ENCODE data around the gene MIP. TPM values are rescaled to one million over a fixed set of nuclear protein-coding genes. Genes with fewer than 3 reads are reported as not detected.
"Not testable (repeated sequence)": the region's sequence is repeated elsewhere in the genome, so short reads cannot be mapped to it uniquely, and the experiment has no call there.

The MIP gene
- not detected for total RNA-seq
- long read RNA-seq, donor 1, result 0 reads
- long read RNA-seq, donor 2, result 0 reads

DNA sequence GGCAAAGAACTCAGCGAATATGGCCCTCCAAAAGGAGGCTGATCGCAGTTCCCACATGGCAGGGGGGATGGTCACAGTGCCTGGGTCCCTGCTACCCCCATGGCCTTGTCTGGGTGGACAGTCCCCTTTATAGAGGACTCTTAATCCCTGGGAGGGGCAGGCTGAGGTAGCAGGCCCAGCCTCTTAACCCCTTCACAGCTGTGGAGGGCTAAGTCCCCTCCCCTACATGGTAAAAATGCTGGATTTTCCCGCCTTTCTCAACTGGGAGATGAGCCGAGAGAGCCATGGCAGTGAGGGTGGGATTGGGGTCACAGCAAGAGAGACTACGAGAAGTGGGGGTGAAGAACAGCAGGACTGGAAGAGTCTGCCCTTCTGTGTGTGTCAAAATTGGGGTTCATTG, at the start of gene MIP:
MIP (minus strand) TSS at position 101 of the 400 bp plus-strand sequence; CDS start at position 57, 44 bp downstream.
- intact Hi-C loops (cut with DNase I), result loop anchor here in 1 of 2 donors (10.0 kb wide), 1 partner anchor 100 kb away; no protein-coding TSS in a partner anchor
- no peak for DNase-seq (ENCODE audit: low spot score)

DNA sequence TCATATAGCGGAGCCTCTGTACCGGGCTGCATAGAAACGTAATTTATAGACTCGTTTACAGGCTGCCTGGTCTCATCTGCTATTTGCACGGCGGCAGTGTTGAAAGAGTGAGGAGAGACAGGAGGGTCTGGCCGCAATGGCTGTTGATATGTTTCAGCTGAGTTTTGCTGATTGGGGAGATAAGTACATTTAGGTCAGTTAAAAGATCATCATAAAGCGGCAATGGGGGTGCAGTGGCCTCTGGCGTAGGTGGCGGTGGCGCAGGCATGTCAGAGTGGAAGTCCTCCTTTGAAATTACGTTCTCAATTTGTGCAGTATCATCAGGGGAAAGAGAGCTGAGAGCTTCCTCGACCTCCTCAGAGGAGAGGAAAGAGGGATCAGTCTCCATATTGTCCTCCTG, 45.4 kb upstream of the MIP start:
- DNase-seq (ENCODE audit: low spot score); intact Hi-C loops (cut with DNase I): not testable (repeated sequence)

DNA sequence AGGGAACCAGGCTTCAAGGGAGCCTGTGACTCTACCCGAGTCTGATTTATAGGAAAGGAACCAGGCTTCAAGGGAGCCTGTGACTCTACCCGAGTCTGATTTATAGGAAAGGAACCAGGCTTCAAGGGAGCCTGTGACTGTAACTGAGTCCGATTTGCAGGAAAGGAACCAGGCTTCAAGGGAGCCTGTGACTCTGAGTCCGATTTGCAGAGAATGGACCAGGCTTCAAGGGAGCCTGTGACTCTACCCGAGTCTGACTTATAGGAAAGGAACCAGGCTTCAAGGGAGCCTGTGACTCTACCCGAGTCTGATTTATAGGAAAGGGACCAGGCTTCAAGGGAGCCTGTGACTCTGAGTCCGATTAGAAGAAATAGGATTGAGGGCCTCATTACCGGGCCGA, 45.0 kb upstream of the MIP start:
- DNase-seq (ENCODE audit: low spot score); intact Hi-C loops (cut with DNase I): not testable (repeated sequence)

DNA sequence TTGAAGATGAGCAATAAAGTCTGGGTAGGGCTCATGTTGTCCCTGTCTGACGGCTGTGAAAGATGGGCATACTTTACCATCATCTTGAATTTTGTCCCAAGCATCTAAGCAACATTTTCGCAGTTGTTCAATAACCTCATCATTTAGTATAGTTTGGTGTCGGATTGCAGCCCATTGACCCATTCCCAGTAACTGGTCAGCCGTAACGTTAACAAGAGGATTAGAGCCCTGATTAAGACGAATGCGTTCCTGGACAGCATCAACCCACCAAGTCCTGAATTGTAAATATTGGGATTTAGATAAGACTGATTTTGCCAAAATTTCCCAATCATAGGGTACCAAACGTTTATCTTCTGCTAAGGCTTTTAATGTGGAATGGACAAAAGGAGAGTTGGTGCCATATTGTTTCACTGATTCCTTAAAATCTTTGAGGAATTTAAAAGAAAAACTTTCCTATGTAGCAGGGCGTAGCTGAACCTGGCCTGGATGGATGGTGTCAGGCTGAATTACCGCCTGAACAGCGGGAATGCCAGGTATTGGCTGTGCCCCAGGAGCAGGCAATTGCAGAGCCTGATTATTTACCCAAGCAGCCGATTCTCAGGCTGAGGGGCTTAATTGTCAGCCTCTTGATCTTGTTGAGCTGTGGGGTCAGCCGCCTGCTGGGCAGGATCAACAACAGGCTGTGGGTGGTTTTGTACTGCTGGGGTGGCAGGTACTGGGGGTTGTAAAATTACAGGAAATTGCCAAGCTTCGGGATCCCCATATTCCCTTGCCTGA, 43.9 kb upstream of the MIP start:
- DNase-seq (ENCODE audit: low spot score); intact Hi-C loops (cut with DNase I): not testable (repeated sequence)

DNA sequence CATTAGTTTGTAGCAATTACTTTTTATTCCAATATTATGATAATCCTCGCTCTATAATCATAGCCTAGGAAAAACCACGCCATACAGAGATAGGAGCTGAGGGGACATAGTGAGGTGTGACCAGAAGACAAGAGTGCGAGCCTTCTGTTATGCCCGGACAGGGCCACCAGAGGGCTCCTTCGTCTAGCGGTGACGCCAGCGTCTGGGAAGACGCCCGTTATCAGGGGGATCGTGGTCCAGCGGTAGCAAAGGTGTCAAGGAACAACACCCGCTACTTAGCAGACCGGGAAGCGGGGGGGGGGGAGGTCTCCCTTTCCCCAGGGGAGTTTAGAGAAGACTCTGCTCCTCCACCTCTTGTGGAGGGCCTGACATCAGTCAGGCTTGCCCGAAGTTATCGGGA, 42.2 kb upstream of the MIP start:
- peak; percentile 85 for DNase-seq (ENCODE audit: low spot score)
- intact Hi-C loops (cut with DNase I), result not testable (repeated sequence)

DNA sequence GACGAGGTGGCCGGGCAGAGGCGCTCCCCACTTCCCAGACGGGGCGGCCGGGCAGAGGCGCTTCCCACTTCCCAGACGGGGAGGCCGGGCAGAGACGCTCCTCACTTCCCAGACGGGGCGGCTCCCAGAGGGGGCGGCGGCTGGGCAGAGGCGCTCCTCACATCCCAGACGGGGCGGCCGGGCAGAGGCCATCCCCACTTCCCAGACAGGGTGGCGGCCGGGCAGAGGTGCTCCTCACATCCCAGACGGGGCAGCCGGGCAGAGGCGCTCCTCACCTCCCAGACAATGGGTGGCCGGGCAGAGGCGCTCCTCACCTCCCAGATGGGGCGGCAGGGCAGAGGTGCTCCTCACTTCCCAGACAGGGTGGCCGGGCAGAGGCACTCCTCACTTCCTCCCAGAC, 40.0 kb upstream of the MIP start:
- DNase-seq (ENCODE audit: low spot score); intact Hi-C loops (cut with DNase I): not testable (repeated sequence)

DNA sequence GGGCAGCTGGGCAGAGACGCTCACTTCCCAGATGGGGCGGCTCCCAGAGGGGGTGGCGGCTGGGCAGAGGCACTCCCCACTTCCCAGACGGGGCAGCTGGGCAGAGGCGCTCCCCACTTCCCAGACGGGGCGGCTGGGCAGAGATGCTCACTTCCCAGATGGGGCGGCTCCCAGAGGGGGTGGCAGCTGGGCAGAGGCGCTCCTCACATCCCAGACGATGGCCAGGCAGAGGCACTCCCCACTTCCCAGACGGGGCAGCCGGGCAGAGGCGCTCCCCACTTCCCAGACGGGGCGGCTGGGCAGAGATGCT, 39.6 kb upstream of the MIP start:
- intact Hi-C loops (cut with DNase I); DNase-seq (ENCODE audit: low spot score): not testable (repeated sequence)

DNA sequence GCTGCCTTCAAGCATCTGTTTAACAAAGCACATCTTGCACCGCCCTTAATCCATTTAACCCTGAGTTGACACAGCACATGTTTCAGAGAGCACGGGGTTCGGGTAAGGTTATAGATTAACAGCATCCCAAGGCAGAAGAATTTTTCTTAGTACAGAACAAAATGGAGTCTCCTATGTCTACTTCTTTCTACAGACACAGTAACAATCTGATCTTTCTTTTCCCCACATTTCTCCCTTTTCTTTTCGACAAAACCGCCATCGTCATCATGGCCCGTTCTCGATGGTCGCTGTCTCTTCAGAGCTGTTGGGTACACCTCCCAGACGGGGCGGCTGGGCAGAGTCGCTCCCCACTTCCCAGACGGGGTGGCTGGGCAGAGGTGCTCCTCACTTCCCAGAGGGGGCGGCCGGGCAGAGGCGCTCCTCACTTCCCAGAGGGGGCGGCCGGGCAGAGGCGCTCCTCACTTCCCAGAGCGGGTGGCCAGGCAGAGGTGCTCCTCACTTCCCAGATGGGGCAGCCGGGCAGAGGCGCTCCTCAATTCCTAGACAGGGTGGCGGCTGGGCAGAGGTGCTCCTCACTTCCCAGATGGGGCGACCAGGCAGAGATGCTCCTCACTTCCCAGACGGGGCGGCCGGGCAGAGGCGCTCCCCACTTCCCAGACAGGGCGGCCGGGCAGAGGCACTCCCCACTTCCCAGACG, 39.1 kb upstream of the MIP start:
- intact Hi-C loops (cut with DNase I); DNase-seq (ENCODE audit: low spot score): not testable (repeated sequence)

DNA sequence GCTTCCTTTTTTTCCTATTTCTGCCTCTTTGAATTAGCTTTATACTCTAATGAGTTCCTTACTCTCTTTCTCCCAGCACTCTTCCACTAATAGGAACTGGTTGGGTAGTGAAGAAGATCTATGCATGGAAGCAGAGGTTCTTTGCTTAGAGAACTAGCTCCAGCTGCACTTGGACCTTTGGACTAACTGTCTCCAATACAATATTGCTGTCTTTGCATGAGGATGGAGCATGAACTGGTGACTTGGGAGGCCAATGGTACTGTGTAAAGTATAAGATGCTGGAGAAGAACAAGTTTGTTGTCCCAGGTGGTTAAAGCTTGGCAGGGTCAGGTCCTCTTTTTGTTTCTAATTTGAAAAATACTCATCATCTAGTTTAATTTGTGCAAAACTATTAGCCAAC, 35.9 kb upstream of the MIP start:
- intact Hi-C loops (cut with DNase I), result no loop called here
- DNase-seq (ENCODE audit: low spot score), result no peak

DNA sequence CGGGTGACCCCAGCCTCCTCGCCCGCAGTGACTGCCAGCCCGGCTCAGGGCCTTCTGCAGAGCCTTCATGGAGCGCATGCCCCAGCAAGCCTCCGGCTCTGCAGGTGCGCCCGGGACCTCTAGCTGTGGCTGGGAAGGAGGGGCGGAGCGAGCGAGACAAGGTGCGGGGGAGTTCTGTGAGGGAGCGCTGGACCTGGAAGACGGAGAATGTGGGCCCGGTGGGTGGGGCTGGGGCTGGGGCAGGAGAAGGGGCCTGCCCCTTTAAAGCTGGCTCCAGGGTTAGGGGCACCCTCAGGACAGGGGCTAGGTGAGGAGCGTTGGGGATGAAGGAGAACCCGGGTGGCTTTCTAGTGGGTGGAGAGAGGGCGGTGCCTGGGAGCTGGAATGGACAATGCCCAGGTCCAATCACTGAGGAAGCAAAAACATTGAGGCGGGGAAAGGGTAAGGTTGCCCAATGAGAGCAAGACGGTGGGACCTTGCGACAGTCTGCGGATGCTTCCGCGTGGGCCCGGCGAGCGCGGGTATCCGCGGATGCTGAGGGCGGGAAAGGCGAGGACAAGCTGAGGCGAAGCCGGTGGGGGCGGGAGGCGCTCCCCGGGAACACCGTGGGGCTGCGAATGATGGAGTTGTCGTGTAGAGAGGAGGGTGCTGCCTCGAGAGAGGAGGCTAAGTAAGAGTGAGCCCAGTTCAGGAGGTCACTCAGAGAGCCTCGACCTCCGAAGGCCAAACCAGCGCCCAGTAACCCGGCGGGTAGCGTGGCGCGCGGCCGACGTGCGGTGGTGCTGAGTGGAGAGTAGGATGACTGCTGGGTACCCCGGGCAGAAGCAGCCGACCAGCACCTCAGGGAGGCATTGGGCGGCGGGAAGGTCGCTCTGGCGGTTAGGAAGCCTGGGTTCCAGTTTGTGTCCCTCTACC, 33.8 kb upstream of the MIP start, which contains the start of gene GLS2:
GLS2 (minus strand) TSS at position 121 of the 915 bp plus-strand sequence; CDS start at position 78, 43 bp downstream.
- intact Hi-C loops (cut with DNase I), result no loop called here

DNA sequence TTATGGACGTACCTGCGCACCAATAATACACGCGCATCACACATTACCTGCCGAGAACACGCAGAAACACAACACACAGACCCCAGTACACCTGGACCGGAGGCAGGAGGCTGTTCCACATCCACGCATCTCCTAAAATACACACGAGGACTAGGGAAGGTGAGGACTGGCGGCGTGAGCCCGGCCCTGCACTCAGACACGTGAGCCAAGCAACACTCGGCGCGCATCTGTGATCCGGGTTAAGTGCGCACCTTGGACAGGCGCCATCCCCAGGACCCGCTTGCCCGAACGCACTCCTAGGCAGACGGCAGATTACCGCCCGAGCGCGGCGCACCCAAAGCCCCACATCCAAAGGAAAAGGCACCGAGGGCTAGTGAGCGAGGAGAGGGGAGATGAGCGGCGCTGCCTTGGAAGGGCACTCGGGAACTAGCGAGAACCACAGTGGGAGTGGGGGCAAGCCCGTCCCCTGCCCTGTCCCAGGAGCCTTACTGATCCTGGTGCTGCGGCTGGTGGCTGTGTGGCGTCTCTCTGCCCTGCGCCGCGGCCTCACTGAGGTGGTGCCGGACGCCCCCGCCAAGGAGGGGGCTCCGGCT, 33.1 kb upstream of the MIP start:
- DNase-seq (ENCODE audit: low spot score), result no peak
- intact Hi-C loops (cut with DNase I), result no loop called here

More for the DNA sequence above, 33.8 kb upstream of the MIP start, which contains the start of gene GLS2:
- DNase-seq (ENCODE audit: low spot score), result peak; percentile 90

DNA sequence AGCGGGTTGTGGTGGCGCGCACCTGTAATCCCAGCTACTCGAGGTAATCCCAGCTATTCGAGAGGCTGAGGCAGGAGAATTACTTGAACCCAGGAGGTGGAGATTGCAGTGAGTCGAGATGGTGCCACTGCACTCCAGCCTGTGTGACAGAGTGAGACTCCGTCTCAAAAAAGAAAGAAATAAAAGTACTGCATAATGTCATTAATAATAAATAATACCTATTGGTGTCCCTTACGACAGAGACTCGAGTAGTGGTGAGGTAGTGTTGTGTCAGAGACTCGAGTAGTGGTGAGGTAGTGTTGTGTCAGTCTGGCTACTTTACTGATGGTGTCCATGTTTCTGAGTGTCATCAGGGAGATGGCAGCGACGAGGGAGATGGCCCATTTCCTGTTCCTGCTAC, 32.2 kb upstream of the MIP start:
- DNase-seq (ENCODE audit: low spot score), result no peak
- intact Hi-C loops (cut with DNase I), result no loop called here

DNA sequence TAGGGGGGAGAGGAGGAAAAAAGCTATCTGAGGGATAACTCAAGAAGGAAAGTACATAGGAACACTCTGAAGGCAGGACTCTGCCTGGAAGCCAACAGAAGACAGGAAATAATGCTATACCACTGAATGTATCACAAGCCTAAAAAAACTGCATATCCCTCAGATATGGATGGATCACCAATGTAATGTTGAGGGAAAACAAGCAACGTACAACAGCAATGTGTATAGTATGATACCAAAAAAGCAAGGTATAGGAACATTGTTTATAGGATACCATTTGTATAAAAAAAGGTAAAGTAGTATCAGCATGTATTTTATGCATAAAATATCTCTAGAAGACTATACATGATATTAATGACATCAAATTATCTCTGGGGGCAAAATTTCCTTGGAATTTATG, 30.1 kb upstream of the MIP start:
- intact Hi-C loops (cut with DNase I), result no loop called here
- DNase-seq (ENCODE audit: low spot score), result no peak

DNA sequence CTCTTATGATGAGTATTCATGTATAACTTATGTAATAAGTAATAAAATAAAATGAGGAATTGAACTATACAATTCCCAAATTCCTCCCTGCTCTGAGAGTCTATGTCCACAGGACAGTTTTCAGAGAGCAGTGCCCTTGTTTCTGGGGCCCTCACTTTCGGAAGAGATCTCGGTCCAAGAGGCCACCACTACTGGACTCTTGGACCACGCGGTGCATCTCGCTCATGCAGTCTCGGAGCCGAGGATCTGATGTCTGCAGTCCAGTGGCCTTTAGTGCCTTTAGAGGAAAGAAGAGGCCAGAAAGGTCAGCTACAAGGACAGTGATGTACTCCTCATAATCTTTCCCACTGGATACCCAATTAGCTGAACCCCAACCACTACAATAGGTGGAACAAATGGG, 25.2 kb upstream of the MIP start:
- intact Hi-C loops (cut with DNase I), result no loop called here
- DNase-seq (ENCODE audit: low spot score), result no peak

DNA sequence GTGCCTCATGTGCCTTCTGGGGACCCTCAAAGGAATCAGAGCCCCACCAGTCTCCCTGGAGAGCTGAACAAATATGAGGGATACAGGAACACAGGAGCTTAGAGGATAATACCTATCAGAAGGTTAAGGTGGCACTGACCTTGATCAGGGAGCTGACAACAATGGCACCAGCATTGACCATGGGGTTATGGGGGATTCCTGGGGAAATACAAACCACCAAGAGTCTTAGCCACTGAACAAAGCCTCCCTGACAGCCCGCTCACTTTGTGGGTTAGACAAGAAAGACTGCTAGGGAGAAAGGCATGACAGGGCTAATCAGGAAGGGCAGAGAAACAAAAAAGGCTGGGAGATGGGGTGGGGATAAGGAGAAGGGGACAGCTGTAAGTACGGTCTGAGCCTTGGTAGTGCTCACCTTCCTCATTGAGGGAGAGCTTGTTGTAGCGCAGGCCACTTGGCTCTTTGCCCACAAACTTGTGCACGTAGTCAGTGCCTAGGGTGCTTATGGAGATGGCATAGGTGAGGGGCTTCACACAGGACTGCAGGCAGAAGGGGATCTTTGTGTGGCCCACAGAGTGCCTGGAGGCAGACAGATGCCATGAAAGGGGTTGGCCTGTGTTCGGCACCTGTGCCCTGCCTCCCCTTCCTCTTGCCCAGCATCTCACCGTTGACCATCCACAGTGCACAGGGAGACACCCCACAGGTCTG, 23.2 kb upstream of the MIP start:
- intact Hi-C loops (cut with DNase I), result no loop called here
- DNase-seq (ENCODE audit: low spot score), result no peak

DNA sequence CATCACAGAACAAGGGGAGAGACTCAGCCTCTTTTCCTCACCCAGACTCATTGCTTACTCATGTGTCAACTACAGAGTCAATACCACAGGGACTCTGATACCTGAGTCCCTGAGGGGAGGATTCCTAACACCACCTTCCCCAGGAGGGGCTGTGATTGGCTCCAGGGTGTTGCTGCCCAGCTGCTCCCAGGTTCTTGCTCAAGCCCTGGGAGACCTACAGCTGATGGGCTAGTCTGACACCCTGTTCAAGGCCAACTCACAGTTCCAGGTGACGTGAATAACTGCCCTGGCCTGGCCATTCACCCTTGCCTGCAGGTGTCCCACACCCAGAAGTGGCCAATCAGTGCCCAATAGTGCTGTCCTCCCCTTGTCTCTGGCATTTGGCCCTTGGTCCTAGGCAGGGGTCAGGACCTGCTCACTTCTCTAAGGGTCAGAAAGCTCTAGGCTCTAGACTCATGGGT, 22.5 kb upstream of the MIP start:
- intact Hi-C loops (cut with DNase I), result no loop called here
- DNase-seq (ENCODE audit: low spot score), result no peak

DNA sequence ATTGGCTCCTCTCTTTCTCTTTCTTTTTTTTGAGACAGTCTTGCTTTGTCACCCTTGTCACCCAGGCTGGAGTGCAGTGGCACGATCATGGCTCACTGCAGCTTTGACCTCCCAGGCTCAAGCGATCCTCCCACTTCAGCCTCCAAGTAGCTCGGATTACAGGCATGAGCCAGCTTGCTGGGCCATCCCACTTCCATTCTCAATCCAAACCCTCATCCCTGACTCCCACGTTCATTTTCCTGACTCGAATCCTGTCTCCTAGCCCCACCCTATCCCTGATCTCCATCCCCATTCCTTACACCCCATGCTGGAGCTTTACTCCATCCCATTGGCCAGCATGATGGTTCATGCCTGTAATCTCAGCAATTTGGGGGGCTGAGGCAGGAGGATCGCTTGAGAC, 21.7 kb upstream of the MIP start:
- no peak for DNase-seq (ENCODE audit: low spot score)
- intact Hi-C loops (cut with DNase I), result no loop called here

DNA sequence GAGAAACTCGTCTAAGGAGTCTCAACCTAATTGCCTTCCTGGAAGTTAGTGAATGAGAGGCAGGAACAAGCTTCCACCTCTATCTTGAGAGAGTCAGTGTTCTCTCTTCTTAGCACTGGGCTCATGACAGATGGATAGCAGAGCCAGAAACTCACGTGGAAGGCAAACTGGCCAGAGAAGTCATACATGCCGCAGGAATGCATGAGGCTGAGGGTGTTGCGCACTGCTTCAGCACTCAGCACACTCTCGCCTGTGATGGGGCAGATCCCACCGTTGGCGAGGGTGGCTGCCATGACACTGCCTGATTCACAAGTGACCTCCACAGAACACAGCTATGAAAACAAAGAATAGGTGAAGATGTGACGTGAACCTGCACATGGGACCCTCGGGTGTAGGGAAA, 19.9 kb upstream of the MIP start:
- intact Hi-C loops (cut with DNase I), result no loop called here
- no peak for DNase-seq (ENCODE audit: low spot score)
